ENCODE measurements around the gene TMEM44.

DNA sequence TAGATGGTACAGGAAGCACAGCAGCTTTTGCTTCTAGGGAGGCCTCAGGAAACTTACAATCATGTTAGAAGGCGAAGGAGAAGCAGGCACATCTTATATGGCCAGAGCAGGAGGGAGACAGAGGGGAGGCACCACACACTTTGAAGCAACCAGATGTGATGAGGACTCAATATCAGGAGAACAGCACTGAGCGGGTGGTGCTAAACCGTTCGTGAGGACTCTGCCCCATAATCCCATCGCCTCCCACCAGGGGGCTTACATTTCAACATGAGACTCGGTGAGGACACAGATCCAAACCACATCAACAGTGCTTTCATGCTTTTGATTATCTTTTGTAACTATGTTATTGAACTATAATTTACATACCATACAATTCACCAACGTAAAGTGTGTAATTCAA, 7.6 kb upstream of the TMEM44 start:
- TF ChIP-seq, protein P1, sequence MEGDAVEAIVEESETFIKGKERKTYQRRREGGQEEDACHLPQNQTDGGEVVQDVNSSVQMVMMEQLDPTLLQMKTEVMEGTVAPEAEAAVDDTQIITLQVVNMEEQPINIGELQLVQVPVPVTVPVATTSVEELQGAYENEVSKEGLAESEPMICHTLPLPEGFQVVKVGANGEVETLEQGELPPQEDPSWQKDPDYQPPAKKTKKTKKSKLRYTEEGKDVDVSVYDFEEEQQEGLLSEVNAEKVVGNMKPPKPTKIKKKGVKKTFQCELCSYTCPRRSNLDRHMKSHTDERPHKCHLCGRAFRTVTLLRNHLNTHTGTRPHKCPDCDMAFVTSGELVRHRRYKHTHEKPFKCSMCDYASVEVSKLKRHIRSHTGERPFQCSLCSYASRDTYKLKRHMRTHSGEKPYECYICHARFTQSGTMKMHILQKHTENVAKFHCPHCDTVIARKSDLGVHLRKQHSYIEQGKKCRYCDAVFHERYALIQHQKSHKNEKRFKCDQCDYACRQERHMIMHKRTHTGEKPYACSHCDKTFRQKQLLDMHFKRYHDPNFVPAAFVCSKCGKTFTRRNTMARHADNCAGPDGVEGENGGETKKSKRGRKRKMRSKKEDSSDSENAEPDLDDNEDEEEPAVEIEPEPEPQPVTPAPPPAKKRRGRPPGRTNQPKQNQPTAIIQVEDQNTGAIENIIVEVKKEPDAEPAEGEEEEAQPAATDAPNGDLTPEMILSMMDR (IDR thresholded peaks at IDR 0.05 in 2 of 3, conservative IDR thresholded peaks at IDR 0.05 in 1 of 3; ENCODE audit: insufficient read depth in 2 of 3, low read depth in 1 of 3, low read length in 3 of 3), result peak; percentile 22 to 52 (median 46); a peak in 5 of 6 replicates
- TF ChIP-seq, protein P2, sequence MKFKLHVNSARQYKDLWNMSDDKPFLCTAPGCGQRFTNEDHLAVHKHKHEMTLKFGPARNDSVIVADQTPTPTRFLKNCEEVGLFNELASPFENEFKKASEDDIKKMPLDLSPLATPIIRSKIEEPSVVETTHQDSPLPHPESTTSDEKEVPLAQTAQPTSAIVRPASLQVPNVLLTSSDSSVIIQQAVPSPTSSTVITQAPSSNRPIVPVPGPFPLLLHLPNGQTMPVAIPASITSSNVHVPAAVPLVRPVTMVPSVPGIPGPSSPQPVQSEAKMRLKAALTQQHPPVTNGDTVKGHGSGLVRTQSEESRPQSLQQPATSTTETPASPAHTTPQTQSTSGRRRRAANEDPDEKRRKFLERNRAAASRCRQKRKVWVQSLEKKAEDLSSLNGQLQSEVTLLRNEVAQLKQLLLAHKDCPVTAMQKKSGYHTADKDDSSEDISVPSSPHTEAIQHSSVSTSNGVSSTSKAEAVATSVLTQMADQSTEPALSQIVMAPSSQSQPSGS (CRISPR knock-in tag; IDR thresholded peaks at IDR 0.05), result no peak
- TF ChIP-seq RBM14 (IDR thresholded peaks at IDR 0.05; ENCODE audit: borderline replicate concordance, insufficient read depth, low read depth, low read length), result no peak
- TF ChIP-seq FIP1L1 (IDR thresholded peaks at IDR 0.05; ENCODE audit: low read depth, low read length, poor library complexity, severe bottlenecking), result no peak
- no peak for TF ChIP-seq SMARCB1 (IDR thresholded peaks at IDR 0.05; ENCODE audit: insufficient read length, low read depth)
- no peak for TF ChIP-seq KAT2B (IDR thresholded peaks at IDR 0.05; ENCODE audit: low read depth, low read length)
- TF ChIP-seq CEBPB (tag; IDR thresholded peaks at IDR 0.05), result no peak
- TF ChIP-seq EP300 (IDR thresholded peaks at IDR 0.05; ENCODE audit: low read length), result no peak
- no peak for TF ChIP-seq POLR2AphosphoS5 (IDR thresholded peaks at IDR 0.05; ENCODE audit: control insufficient read depth, insufficient read depth, low read depth, low read length)
